ENCODE measurements around the gene FKBP9. TPM values are rescaled to one million over a fixed set of nuclear protein-coding genes. Genes with fewer than 3 reads are reported as not detected.
"Not testable (repeated sequence)": the region's sequence is repeated elsewhere in the genome, so short reads cannot be mapped to it uniquely, and the experiment has no call there.

Gene FKBP9
- total and polyA plus RNA-seq, 2 of the 8 experiments (the other 6 are each of a cell fraction or from before 2014, with no cell fraction given), result 7.2 to 10.1 TPM

DNA sequence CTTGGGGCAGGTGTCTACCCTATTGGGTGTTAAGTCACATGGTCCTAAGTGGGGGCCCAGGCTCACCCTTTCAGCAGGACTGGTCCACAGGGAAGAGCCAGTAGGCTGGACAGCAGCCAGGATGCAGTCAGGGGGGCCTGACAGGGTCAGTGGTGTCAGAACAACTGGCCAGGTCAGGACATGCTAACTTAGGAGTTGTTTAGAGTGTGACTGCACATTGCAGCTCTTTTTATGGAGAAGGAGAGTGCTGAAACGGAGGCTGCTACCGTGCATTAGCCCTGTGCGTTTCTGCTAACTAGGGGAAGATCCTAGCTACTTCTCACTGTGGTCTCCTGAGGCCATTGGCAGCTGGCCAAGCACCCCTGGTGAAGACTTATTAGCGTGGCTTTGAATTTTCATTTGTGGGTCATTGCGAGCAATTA, 6.7 kb downstream of the FKBP9 start:
- not testable (repeated sequence) for H3K27ac ChIP-seq (ENCODE audit: low read depth, low read length); H3K79me1 ChIP-seq (ENCODE audit: low read depth, low read length)
- CTCF ChIA-PET (ENCODE audit: partially characterized antibody), result interaction anchor here (0.6 to 2.0 kb wide), 5 partner anchors 8 to 90 kb away, joined by 3 to 8 read pairs (median 3); no protein-coding TSS in a partner anchor

More for the DNA sequence above, 6.7 kb downstream of the FKBP9 start:
- H2BK15ac ChIP-seq (ENCODE audit: low read length); H3K36me3 ChIP-seq (ENCODE audit: control insufficient read depth in 2 of 4, insufficient read depth in 4 of 4, low read length in 3 of 4); H3K18ac ChIP-seq (ENCODE audit: extremely low read depth, low read length); H3K4me3 ChIP-seq (ENCODE audit: extremely low read depth in 1 of 4, insufficient read depth in 2 of 4, low read depth in 3 of 4, low read length in 4 of 4); H4K5ac ChIP-seq (ENCODE audit: insufficient read length, low read depth, low read length); H3K23me2 ChIP-seq (ENCODE audit: low read depth, low read length); H3K14ac ChIP-seq (ENCODE audit: insufficient read length); H2AFZ ChIP-seq (ENCODE audit: low read length); H3K79me2 ChIP-seq (ENCODE audit: control insufficient read depth in 1 of 2, insufficient read depth in 2 of 2, low read length in 2 of 2); POLR2A ChIA-PET (ENCODE audit: partially characterized antibody); H4K20me1 ChIP-seq (replicated peaks in 1 of 2; ENCODE audit: control insufficient read depth in 1 of 2, insufficient read depth in 2 of 2, low read length in 2 of 2); H3K9ac ChIP-seq (replicated peaks in 1 of 4; ENCODE audit: extremely low read depth in 1 of 4, low read depth in 3 of 4, low read length in 3 of 4); DNase-seq (ENCODE audit: low read depth in 1 of 2, low spot score in 2 of 2); H2BK12ac ChIP-seq (ENCODE audit: low read depth, low read length); H3K4ac ChIP-seq (replicated peaks; ENCODE audit: insufficient read length, low read depth, low read length); H4K8ac ChIP-seq (ENCODE audit: extremely low read depth, insufficient read depth, low read length); FAIRE-seq; H3K23ac ChIP-seq (ENCODE audit: insufficient read length); H4K91ac ChIP-seq (replicated peaks; ENCODE audit: insufficient read length, low read length); H2BK20ac ChIP-seq (ENCODE audit: low read length); H3K4me2 ChIP-seq (ENCODE audit: insufficient read depth in 1 of 2, low read depth in 2 of 2, low read length in 2 of 2); H2AK5ac ChIP-seq (ENCODE audit: low read depth, low read length); H3K27me3 ChIP-seq (replicated peaks in 1 of 4; ENCODE audit: control insufficient read depth in 3 of 4, extremely low read depth in 1 of 4, insufficient read depth in 3 of 4, low read length in 3 of 4); H3K9me3 ChIP-seq (ENCODE audit: insufficient read depth in 2 of 2, low read depth in 1 of 2, low read length in 1 of 2); H2BK5ac ChIP-seq (ENCODE audit: low read depth, low read length); H3K4me1 ChIP-seq (replicated peaks in 1 of 4; ENCODE audit: control insufficient read depth in 3 of 4, insufficient read depth in 4 of 4, low read length in 3 of 4); H3K56ac ChIP-seq (replicated peaks; ENCODE audit: insufficient read length, low read depth, low read length); H2BK120ac ChIP-seq (replicated peaks; ENCODE audit: low read depth, low read length): not testable (repeated sequence)
- WGBS, 2 experiments (ENCODE audit: extremely low coverage in 1 of 2, insufficient coverage in 1 of 2, insufficient read length in 1 of 2, insufficient replicate concordance in 2 of 2, low coverage in 1 of 2, low lambda C conversion rate in 2 of 2, missing lambda C conversion rate in 1 of 2), result 88% methylated on average over 5 of the region's 5 CpGs; no CpG with 5 or more reads in 1 of the 2 experiments

All from H1 (cell line).